K562 (cell line): ENCODE results near the gene FANCC. TPM values are rescaled to one million over a fixed set of nuclear protein-coding genes. Genes with fewer than 3 reads are reported as not detected.

Experiments used
- CBFA2T2 ChIP-seq: fragments of 450-650 bp; conservative IDR thresholded peaks from 2 replicates; pipeline ENCODE4 v1.6.1; 2017; ENCODE audit warnings: mild to moderate bottlenecking
- POU5F1 ChIP-seq: fragments of 150-350 bp; IDR thresholded peaks from 2 replicates; pipeline ENCODE4 v1.6.1; 2014; ENCODE audit warnings: borderline replicate concordance, low read length, low read depth, mild to moderate bottlenecking; ENCODE audit not compliant: partially characterized antibody
- SIN3B ChIP-seq: fragments of 450-650 bp; IDR thresholded peaks from 2 replicates; pipeline ENCODE4 v1.6.1; 2017; ENCODE audit warnings: low read depth, mild to moderate bottlenecking, moderate library complexity
- SNRNP70 ChIP-seq: fragments of 200-400 bp; formaldehyde crosslinking; optimal IDR thresholded peaks from 2 replicates; pipeline ENCODE3; 2017; ENCODE audit warnings: low read depth, low read length
- polyA plus RNA-seq, 8 experiments: library from polyadenylated mRNA; depleted of rRNA in 4 of 8; stranded (reverse) in 5 of 8; unstranded in 3 of 8; fragments of >200 nt; fragmentation: Nextera tagmentation in 2 of 8; fragmentation: Illumina TruSeq in 1 of 8; extraction: Ambion mirVana in 2 of 8; extraction: Trizol in 1 of 8; gene quantifications; 2 replicates each; pipeline versions ENCODE4 v1.2.1 to v1.2.3, GENCODE V29; 2011 to 2014; ENCODE audit warnings: inconsistent platforms in 1 of 8, missing spikeins in 1 of 8
- total RNA-seq, 7 experiments: library from RNA; depleted of rRNA in 6 of 7; stranded (reverse); fragments of >200 nt in 6 of 7; fragmentation: Illumina TruSeq in 2 of 7; extraction: Trizol in 2 of 7; gene quantifications; 2 replicates each; pipeline versions ENCODE4 v1.2.1 to v1.2.3, GENCODE V29; 2011 to 2021; ENCODE audit warnings: low replicate concordance in 1 of 7
- TF ChIP-seq, protein P1 (sequence below), 2 experiments: fragments of 450-650 bp; formaldehyde crosslinking in 1 of 2; IDR thresholded peaks; 2 replicates each; pipeline versions ENCODE4 v1.4.0 to v1.6.1; 2014 to 2020; ENCODE audit warnings: mild to moderate bottlenecking in 2 of 2, borderline replicate concordance in 1 of 2, low read depth in 1 of 2
- TF ChIP-seq, protein P2 (sequence below): fragments of 250-450 bp; sonication (Bioruptor Pico); IDR thresholded peaks from 2 replicates; pipeline ENCODE4 v1.4.0; 2020; ENCODE audit warnings: mild to moderate bottlenecking, moderate library complexity, borderline replicate concordance
- TF ChIP-seq, protein P3 (sequence below): fragments of 450-650 bp; IDR thresholded peaks from 2 replicates; pipeline ENCODE4 v1.6.1; 2017; ENCODE audit warnings: antibody characterized with exemption, mild to moderate bottlenecking
- TF ChIP-seq, protein P4 (sequence below): fragments of 250-450 bp; sonication (Bioruptor Pico); IDR thresholded peaks from 2 replicates; pipeline ENCODE4 v1.8.0; 2022; ENCODE audit warnings: moderate library complexity, mild to moderate bottlenecking, inconsistent platforms

The FANCC gene
- total and polyA plus RNA-seq, 9 of the 15 experiments (the other 6 are each of a cell fraction or from before 2014, with no cell fraction given) = 4.6 to 18.4 (median 14.2) TPM

DNA sequence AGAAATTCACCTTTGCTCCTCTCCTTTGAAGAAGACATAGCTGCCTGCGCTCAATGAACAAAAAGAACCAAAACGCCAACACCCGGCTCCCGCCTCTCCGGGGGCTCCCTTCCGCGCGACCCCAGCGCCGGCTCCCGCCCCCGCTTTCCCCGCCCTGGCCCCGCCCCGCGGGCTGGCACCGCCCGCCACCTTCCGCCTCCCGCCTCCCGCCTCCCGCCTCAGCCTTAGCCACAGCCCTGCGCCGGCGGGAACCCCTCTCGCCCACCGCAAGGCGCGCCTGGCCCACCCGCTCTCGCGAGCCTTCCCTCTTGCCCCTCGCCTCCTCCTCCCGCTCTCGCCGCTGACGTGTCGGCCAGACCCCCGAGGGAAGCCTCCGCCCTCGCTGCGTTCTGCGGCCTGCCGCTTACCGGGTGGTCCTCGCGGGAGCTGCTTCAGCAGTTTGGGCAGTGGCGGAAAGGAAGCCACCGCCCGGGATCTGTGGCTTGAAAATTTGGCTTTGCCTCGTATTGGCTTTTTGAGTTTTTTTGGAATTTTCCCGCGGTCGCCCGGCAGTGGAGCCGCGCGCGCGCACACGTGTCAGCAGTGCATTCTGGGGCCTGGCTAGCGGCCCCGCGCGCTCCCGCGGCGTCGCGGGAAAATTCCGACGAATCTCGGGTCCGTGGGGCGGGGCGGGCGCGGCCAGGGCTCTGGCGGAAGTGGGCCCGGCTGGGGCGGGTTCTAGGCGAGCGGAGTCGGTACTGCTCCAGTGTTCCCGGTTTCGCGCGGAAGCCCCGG, at the start of gene FANCC (continued):
- TF ChIP-seq, protein P1, sequence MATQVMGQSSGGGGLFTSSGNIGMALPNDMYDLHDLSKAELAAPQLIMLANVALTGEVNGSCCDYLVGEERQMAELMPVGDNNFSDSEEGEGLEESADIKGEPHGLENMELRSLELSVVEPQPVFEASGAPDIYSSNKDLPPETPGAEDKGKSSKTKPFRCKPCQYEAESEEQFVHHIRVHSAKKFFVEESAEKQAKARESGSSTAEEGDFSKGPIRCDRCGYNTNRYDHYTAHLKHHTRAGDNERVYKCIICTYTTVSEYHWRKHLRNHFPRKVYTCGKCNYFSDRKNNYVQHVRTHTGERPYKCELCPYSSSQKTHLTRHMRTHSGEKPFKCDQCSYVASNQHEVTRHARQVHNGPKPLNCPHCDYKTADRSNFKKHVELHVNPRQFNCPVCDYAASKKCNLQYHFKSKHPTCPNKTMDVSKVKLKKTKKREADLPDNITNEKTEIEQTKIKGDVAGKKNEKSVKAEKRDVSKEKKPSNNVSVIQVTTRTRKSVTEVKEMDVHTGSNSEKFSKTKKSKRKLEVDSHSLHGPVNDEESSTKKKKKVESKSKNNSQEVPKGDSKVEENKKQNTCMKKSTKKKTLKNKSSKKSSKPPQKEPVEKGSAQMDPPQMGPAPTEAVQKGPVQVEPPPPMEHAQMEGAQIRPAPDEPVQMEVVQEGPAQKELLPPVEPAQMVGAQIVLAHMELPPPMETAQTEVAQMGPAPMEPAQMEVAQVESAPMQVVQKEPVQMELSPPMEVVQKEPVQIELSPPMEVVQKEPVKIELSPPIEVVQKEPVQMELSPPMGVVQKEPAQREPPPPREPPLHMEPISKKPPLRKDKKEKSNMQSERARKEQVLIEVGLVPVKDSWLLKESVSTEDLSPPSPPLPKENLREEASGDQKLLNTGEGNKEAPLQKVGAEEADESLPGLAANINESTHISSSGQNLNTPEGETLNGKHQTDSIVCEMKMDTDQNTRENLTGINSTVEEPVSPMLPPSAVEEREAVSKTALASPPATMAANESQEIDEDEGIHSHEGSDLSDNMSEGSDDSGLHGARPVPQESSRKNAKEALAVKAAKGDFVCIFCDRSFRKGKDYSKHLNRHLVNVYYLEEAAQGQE (IDR thresholded peaks at IDR 0.05; ENCODE audit: borderline replicate concordance) = 0 out of 2 replicates have a peak, but pooled peaks have one; percentile 2
- TF ChIP-seq, protein P1 (CRISPR knock-in tag; IDR thresholded peaks at IDR 0.05; ENCODE audit: low read depth) = no peak
- TF ChIP-seq CBFA2T2 (no peak), POU5F1 (no peak), SIN3B (0 out of 2 replicates have a peak, but pooled peaks have one; percentile 41), SNRNP70 (no peak)
- TF ChIP-seq, protein P2, sequence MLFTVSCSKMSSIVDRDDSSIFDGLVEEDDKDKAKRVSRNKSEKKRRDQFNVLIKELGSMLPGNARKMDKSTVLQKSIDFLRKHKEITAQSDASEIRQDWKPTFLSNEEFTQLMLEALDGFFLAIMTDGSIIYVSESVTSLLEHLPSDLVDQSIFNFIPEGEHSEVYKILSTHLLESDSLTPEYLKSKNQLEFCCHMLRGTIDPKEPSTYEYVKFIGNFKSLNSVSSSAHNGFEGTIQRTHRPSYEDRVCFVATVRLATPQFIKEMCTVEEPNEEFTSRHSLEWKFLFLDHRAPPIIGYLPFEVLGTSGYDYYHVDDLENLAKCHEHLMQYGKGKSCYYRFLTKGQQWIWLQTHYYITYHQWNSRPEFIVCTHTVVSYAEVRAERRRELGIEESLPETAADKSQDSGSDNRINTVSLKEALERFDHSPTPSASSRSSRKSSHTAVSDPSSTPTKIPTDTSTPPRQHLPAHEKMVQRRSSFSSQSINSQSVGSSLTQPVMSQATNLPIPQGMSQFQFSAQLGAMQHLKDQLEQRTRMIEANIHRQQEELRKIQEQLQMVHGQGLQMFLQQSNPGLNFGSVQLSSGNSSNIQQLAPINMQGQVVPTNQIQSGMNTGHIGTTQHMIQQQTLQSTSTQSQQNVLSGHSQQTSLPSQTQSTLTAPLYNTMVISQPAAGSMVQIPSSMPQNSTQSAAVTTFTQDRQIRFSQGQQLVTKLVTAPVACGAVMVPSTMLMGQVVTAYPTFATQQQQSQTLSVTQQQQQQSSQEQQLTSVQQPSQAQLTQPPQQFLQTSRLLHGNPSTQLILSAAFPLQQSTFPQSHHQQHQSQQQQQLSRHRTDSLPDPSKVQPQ (CRISPR knock-in tag) = no peak
- TF ChIP-seq, protein P3, sequence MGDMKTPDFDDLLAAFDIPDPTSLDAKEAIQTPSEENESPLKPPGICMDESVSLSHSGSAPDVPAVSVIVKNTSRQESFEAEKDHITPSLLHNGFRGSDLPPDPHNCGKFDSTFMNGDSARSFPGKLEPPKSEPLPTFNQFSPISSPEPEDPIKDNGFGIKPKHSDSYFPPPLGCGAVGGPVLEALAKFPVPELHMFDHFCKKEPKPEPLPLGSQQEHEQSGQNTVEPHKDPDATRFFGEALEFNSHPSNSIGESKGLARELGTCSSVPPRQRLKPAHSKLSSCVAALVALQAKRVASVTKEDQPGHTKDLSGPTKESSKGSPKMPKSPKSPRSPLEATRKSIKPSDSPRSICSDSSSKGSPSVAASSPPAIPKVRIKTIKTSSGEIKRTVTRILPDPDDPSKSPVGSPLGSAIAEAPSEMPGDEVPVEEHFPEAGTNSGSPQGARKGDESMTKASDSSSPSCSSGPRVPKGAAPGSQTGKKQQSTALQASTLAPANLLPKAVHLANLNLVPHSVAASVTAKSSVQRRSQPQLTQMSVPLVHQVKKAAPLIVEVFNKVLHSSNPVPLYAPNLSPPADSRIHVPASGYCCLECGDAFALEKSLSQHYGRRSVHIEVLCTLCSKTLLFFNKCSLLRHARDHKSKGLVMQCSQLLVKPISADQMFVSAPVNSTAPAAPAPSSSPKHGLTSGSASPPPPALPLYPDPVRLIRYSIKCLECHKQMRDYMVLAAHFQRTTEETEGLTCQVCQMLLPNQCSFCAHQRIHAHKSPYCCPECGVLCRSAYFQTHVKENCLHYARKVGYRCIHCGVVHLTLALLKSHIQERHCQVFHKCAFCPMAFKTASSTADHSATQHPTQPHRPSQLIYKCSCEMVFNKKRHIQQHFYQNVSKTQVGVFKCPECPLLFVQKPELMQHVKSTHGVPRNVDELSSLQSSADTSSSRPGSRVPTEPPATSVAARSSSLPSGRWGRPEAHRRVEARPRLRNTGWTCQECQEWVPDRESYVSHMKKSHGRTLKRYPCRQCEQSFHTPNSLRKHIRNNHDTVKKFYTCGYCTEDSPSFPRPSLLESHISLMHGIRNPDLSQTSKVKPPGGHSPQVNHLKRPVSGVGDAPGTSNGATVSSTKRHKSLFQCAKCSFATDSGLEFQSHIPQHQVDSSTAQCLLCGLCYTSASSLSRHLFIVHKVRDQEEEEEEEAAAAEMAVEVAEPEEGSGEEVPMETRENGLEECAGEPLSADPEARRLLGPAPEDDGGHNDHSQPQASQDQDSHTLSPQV = 0 out of 2 replicates have a peak, but pooled peaks have one; percentile 60
- TF ChIP-seq, protein P4, sequence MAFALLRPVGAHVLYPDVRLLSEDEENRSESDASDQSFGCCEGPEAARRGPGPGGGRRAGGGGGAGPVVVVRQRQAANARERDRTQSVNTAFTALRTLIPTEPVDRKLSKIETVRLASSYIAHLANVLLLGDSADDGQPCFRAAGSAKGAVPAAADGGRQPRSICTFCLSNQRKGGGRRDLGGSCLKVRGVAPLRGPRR = no peak
